Lower leg skin (tissue), 4 donors: ENCODE measurements around the gene ATP13A3. TPM values are rescaled to one million over a fixed set of nuclear protein-coding genes. Genes with fewer than 3 reads are reported as not detected.
A peak's percentile ranks its signal among the peaks of the same experiment; 100 is the strongest.

Source experiments
- DNase-seq, 2 donors: peaks; one replicate each; pipeline ENCODE4 v3.0.0-alpha.2; 2019; ENCODE audit warnings: low spot score in 2 of 2
- H3K4me3 ChIP-seq: fragments of 200-600 bp; sonication (generic); 2 replicates; pipeline ENCODE4 v1.5.1; 2017; ENCODE audit warnings: mild to moderate bottlenecking, low read depth; ENCODE audit not compliant: poor library complexity, severe bottlenecking
- POLR2A ChIP-seq, 2 donors: fragments of 450-650 bp; IDR thresholded peaks; one replicate each; pipeline ENCODE4 v1.6.1; 2016 to 2017; ENCODE audit warnings: antibody characterized with exemption in 2 of 2, mild to moderate bottlenecking in 1 of 2, moderate library complexity in 1 of 2
- WGBS, 2 donors: methylation state at CpG; one replicate each; pipeline ENCODE4 v1.1.5; 2018; 5-methylcytosine and 5-hydroxymethylcytosine counted together
- intact Hi-C: fragments of 100-400 bp; cut with DNase I; formaldehyde crosslinking; loops from one replicate; pipeline ENCODE4 v1.15.0; 2023; ENCODE audit warnings: low total_unique reads
- total RNA-seq, 4 donors: library from RNA; depleted of rRNA; stranded (reverse); fragments of >200 nt; gene quantifications; one replicate each; pipeline ENCODE4 v1.1.0, GENCODE V29; 2016
- TF ChIP-seq, protein P1 (sequence below), 3 donors: fragments of 450-650 bp; IDR thresholded peaks; one replicate each; pipeline ENCODE4 v1.5.1; 2016; ENCODE audit warnings: antibody characterized with exemption in 3 of 3, mild to moderate bottlenecking in 3 of 3, moderate library complexity in 2 of 3

Gene ATP13A3
- total RNA-seq, 4 donors from 2014 or later: 35.0 to 40.6 (median 38.2) TPM

DNA sequence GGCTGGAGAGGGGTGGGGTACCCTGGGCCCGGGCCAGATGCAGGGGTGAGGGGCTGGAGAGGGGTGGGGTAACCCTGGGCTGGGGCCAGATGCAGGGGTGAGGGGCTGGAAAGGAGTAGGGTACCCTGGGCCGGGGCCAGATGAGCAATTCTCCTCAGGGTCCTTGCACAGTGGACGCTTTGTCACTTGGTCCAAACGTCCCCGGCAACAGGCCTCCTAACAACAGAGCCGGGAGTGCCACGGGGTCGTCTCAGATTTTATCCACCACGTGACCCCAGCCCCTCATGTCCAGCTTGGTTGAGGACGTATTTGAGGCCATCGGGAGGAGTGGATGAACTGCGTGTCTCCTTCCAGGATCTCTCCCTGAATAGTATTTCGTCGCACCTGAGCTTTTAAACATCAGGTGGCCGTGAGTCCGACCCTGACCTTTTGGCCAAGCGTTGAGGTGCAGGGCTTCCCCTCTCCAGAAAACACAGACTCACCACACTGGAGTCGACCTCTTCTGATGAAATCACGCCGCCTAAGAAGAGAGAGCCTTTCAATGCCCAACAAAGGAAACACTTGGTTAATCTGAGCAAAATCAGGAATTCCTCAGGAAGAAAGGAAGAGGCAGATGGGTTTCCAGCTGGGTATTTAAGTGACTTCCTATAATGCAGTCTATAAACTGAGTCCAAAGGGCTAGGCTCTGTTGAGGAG, 104.5 kb downstream of the ATP13A3 start:
- no peak overlapping the region for H3K4me3 ChIP-seq
- 82 to 83% methylated on average over 20 of the region's 20 CpGs for WGBS, 2 donors
- TF ChIP-seq POLR2A (IDR thresholded peaks at IDR 0.05): no peak
- TF ChIP-seq, protein P1, sequence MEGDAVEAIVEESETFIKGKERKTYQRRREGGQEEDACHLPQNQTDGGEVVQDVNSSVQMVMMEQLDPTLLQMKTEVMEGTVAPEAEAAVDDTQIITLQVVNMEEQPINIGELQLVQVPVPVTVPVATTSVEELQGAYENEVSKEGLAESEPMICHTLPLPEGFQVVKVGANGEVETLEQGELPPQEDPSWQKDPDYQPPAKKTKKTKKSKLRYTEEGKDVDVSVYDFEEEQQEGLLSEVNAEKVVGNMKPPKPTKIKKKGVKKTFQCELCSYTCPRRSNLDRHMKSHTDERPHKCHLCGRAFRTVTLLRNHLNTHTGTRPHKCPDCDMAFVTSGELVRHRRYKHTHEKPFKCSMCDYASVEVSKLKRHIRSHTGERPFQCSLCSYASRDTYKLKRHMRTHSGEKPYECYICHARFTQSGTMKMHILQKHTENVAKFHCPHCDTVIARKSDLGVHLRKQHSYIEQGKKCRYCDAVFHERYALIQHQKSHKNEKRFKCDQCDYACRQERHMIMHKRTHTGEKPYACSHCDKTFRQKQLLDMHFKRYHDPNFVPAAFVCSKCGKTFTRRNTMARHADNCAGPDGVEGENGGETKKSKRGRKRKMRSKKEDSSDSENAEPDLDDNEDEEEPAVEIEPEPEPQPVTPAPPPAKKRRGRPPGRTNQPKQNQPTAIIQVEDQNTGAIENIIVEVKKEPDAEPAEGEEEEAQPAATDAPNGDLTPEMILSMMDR (IDR thresholded peaks at IDR 0.05): no peak
- peak in 1 of 2 donors; percentile 80 for DNase-seq
- intact Hi-C loops: no loop called here

- DNase-seq: peak in 1 of 2 donors; percentile 49
- intact Hi-C loops: no loop called here
- 37 to 52% methylated on average over 16 to 17 of the region's 17 CpGs for WGBS, 2 donors
- no peak overlapping the region for H3K4me3 ChIP-seq
- TF ChIP-seq, protein P1 (IDR thresholded peaks at IDR 0.05): no peak
- no peak for TF ChIP-seq POLR2A (IDR thresholded peaks at IDR 0.05)
Measured at GRCh38 chr3:194381460-194381875, 105.3 kb downstream of the ATP13A3 start.

GRCh38 chr3:194380326-194380725, 106.5 kb downstream of the ATP13A3 start:
- 75 to 85% methylated on average over 7 of the region's 7 CpGs for WGBS, 2 donors
- intact Hi-C loops: no loop called here
- TF ChIP-seq, protein P1 (IDR thresholded peaks at IDR 0.05): no peak
- no peak for TF ChIP-seq POLR2A (IDR thresholded peaks at IDR 0.05)
- H3K4me3 ChIP-seq: no peak overlapping the region
- no peak for DNase-seq

GRCh38 chr3:194379651-194380050, 107.2 kb downstream of the ATP13A3 start:
- DNase-seq: no peak
- TF ChIP-seq POLR2A (IDR thresholded peaks at IDR 0.05): no peak
- TF ChIP-seq, protein P1 (IDR thresholded peaks at IDR 0.05): no peak
- WGBS, 2 donors: 69 to 84% methylated on average over 9 of the region's 9 CpGs
- intact Hi-C loops: no loop called here
- no peak overlapping the region for H3K4me3 ChIP-seq

DNA sequence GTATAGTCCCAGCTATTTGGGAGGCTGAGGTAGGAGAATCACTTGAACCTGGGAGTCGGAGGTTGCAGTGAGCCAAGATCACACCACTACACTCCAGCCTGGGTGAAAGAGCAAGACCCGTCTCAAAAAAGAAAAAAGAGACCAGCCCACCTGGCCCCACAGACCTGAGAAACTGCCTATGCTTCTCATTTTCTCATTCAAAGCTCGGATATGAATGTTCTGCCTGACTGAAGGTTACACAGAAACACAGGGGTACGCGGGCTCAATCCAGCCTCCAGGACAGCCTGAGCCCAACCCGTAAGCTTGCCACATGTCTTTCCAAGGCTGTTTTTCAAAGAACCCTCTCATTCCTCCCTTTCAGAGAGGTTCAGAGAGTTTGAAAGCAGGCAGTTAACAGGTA, 107.6 kb downstream of the ATP13A3 start:
- intact Hi-C loops: no loop called here
- WGBS, 2 donors: 92 to 95% methylated on average over 6 of the region's 6 CpGs
- DNase-seq: no peak
- H3K4me3 ChIP-seq: no peak overlapping the region
- TF ChIP-seq POLR2A (IDR thresholded peaks at IDR 0.05): no peak
- TF ChIP-seq, protein P1 (IDR thresholded peaks at IDR 0.05): no peak

DNA sequence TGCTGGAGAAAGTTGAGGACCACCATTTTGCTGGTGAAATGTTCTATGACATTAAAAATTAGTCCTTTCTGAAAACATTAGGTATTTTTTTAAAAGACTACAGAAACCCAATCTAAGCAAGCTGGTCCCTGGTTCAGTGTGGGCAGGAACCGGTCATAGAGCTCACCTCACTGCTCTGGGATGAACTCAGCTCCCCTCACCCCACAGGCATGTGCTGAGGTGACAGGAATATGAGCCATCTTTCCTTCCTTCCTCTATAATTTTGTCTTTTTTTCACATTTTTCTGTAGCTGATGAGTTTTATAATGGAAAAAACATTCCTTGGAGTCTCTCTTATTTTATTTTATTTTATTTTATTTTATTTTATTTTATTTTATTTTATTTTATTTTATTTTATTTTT, 109.1 kb downstream of the ATP13A3 start:
- H3K4me3 ChIP-seq: no peak overlapping the region
- TF ChIP-seq, protein P1 (IDR thresholded peaks at IDR 0.05): no peak
- TF ChIP-seq POLR2A (IDR thresholded peaks at IDR 0.05): no peak
- WGBS, 2 donors: 96% methylated on average over 1 of the region's 1 CpG
- DNase-seq: no peak
- intact Hi-C loops: no loop called here
